HCT116 (cell line): ENCODE results near the gene CMC2. TPM values are rescaled to one million over a fixed set of nuclear protein-coding genes. Genes with fewer than 3 reads are reported as not detected.

ENCODE experiments used
- ATAC-seq: fragments of 200-7000 bp; cut with Tn5 transposase; 2 replicates; pipeline ENCODE4 v1.9.1; 2020; ENCODE audit warnings: mild to moderate bottlenecking, moderate library complexity
- BruUV-seq: library from RNA; stranded (reverse); fragments of 400-500 nt; replicated peaks from 2 replicates; lab custom pipeline; 2021; lab: Mats Ljungman, UMichigan
- CTCF ChIA-PET: fragments of 300-600 bp; sonication (Branson Sonifier 250); formaldehyde crosslinking; loops from one replicate; lab custom pipeline; 2021; ENCODE audit warnings: antibody characterized with exemption; lab: Charles Lee
- POLR2A ChIA-PET: fragments of 300-600, 350-600 bp; sonication (Branson Sonifier 250); formaldehyde crosslinking; loops from one replicate; lab custom pipeline; 2021; ENCODE audit warnings: antibody characterized with exemption; lab: Charles Lee
- RAD21 ChIA-PET, 2 experiments: fragments of 300-600 bp; sonication (Branson Sonifier 250); formaldehyde crosslinking; loops; one replicate each; lab custom pipeline; 2023; ENCODE audit warnings: low total read pairs in 2 of 2; ENCODE audit not compliant: uncharacterized antibody in 2 of 2, unreplicated experiment in 2 of 2, low non-redundant PET in 1 of 2; lab: Charles Lee
- DNase-seq: peaks from one replicate; pipeline ENCODE4 v3.0.0-alpha.2; 2010; ENCODE audit warnings: low read depth, low spot score
- H2AFZ ChIP-seq: fragments of 200-600 bp; shearing (Covaris generic), sonication (generic); 2 replicates; pipeline ENCODE4 v1.6.1; 2017; ENCODE audit warnings: low read depth, mixed run types, mixed read lengths, antibody characterized with exemption, low read length; ENCODE audit not compliant: poor library complexity, severe bottlenecking
- H3K27ac ChIP-seq: 2 replicates; pipeline ENCODE4 v1.5.1; 2012; ENCODE audit warnings: low read depth, low read length
- H3K27me3 ChIP-seq: fragments of 200-600 bp; sonication (generic); 2 replicates; pipeline ENCODE4 v1.6.1; 2016; ENCODE audit warnings: mixed run types, low read length, mixed read lengths; ENCODE audit not compliant: insufficient read depth
- H3K36me3 ChIP-seq, 2 experiments: fragments of 200-500 bp in 1 of 2; fragments of 200-600 bp in 1 of 2; sonication (Bioruptor generic) in 1 of 2; sonication (generic) in 1 of 2; 2 replicates each; pipeline versions ENCODE4 v1.5.1 to v1.6.1; 2014 to 2016; ENCODE audit warnings: low read length in 2 of 2, inconsistent platforms in 1 of 2, mixed read lengths in 1 of 2, mixed run types in 1 of 2; ENCODE audit not compliant: insufficient read depth in 2 of 2, control insufficient read depth in 1 of 2
- H3K4me1 ChIP-seq, 2 experiments: fragments of 200-600 bp in 1 of 2; sonication (generic) in 1 of 2; 2 replicates each; pipeline versions ENCODE4 v1.5.1 to v1.6.1; 2012 to 2017; ENCODE audit warnings: low read length in 2 of 2, inconsistent platforms in 1 of 2, mild to moderate bottlenecking in 1 of 2, mixed read lengths in 1 of 2, mixed run types in 1 of 2, moderate library complexity in 1 of 2; ENCODE audit not compliant: insufficient read depth in 2 of 2, control insufficient read depth in 1 of 2
- H3K4me2 ChIP-seq: fragments of 200-600 bp; sonication (generic); 2 replicates; pipeline ENCODE4 v1.6.1; 2017; ENCODE audit warnings: mixed run types, low read length, mixed read lengths
- H3K4me3 ChIP-seq, 2 experiments: fragments of 200-600 bp in 1 of 2; sonication (generic) in 1 of 2; replicated peaks in 1 of 2; 2 replicates each; pipeline ENCODE4 v1.5.1; 2011 to 2016; ENCODE audit warnings: low read length in 2 of 2, control low read depth in 1 of 2, low read depth in 1 of 2, mild to moderate bottlenecking in 1 of 2, mixed read lengths in 1 of 2, mixed run types in 1 of 2
- H3K79me2 ChIP-seq: fragments of 200-600 bp; sonication (generic); 2 replicates; pipeline ENCODE4 v1.6.1; 2017; ENCODE audit warnings: mild to moderate bottlenecking, mixed run types, low read length, moderate library complexity, mixed read lengths; ENCODE audit not compliant: insufficient read depth
- H3K9ac ChIP-seq: fragments of 200-600 bp; sonication (generic); 2 replicates; pipeline ENCODE4 v1.6.1; 2016; ENCODE audit warnings: low read length, mixed read lengths
- H3K9me2 ChIP-seq: fragments of 200-600 bp; sonication (generic), shearing (Covaris generic); 2 replicates; pipeline ENCODE4 v1.6.1; 2017; ENCODE audit warnings: mixed run types, mild to moderate bottlenecking, moderate library complexity; ENCODE audit not compliant: insufficient read depth
- H3K9me3 ChIP-seq, 2 experiments: fragments of 200-500 bp in 1 of 2; fragments of 200-600 bp in 1 of 2; sonication (Bioruptor generic) in 1 of 2; sonication (generic) in 1 of 2; 2 replicates each; pipeline ENCODE4 v1.6.1; 2014 to 2017; ENCODE audit warnings: low read length in 2 of 2, mixed read lengths in 2 of 2, inconsistent platforms in 1 of 2, low read depth in 1 of 2, mild to moderate bottlenecking in 1 of 2, mixed run types in 1 of 2, moderate library complexity in 1 of 2; ENCODE audit not compliant: control insufficient read depth in 1 of 2, insufficient read depth in 1 of 2
- H4K20me1 ChIP-seq: fragments of 200-600 bp; sonication (generic), shearing (Covaris generic); 2 replicates; pipeline ENCODE4 v1.6.1; 2017; ENCODE audit warnings: mixed run types, mild to moderate bottlenecking, moderate library complexity; ENCODE audit not compliant: insufficient read depth
- CEBPB ChIP-seq: IDR thresholded peaks from 2 replicates; pipeline ENCODE4 v1.6.1; 2012; ENCODE audit warnings: low read depth
- CTCF ChIP-seq, 3 experiments: fragments of 200-600 bp in 1 of 3; sonication (generic) in 1 of 3; IDR thresholded peaks in 2 of 3; conservative IDR thresholded peaks in 1 of 3; 2 replicates each; pipeline ENCODE4 v1.5.1; 2012 to 2017; ENCODE audit warnings: low read depth in 2 of 3, low read length in 2 of 3, antibody characterized with exemption in 1 of 3, borderline replicate concordance in 1 of 3, control low read depth in 1 of 3, mild to moderate bottlenecking in 1 of 3, mixed read lengths in 1 of 3, mixed run types in 1 of 3, moderate library complexity in 1 of 3; ENCODE audit not compliant: insufficient read depth in 1 of 3
- ELF1 ChIP-seq: IDR thresholded peaks from 2 replicates; pipeline ENCODE4 v1.6.1; 2012; ENCODE audit warnings: low read depth, borderline replicate concordance
- EZH2 ChIP-seq: fragments of 200-600 bp; sonication (generic); IDR thresholded peaks from 2 replicates; pipeline ENCODE4 v1.6.1; 2017; ENCODE audit warnings: antibody characterized with exemption, mixed run types
- MAX ChIP-seq: IDR thresholded peaks from 2 replicates; pipeline ENCODE4 v1.6.1; 2012
- POLR2A ChIP-seq: IDR thresholded peaks from 2 replicates; pipeline ENCODE4 v1.7.0; 2011; ENCODE audit warnings: borderline replicate concordance; ENCODE audit not compliant: insufficient read depth, insufficient read length; ENCODE audit errors: extremely low read depth
- POLR2AphosphoS5 ChIP-seq: IDR thresholded peaks from 2 replicates; pipeline ENCODE4 v1.6.1; 2011; ENCODE audit warnings: mild to moderate bottlenecking, low read depth, low read length, moderate library complexity
- RAD21 ChIP-seq: IDR thresholded peaks from 2 replicates; pipeline ENCODE4 v1.6.1; 2012; ENCODE audit warnings: low read depth, mild to moderate bottlenecking
- SP1 ChIP-seq: IDR thresholded peaks from 2 replicates; pipeline ENCODE4 v1.6.1; 2012; ENCODE audit warnings: low read depth
- ZFX ChIP-seq: fragments of 450-650 bp; IDR thresholded peaks from 2 replicates; pipeline ENCODE4 v1.6.1; 2017
- intact Hi-C: fragments of 100-400 bp; cut with micrococcal nuclease; formaldehyde crosslinking; loops from 2 replicates; pipeline ENCODE4 v1.10.0; 2022
- total RNA-seq: library from RNA; stranded (reverse); gene quantifications from one replicate; pipeline ENCODE4 v1.2.1, GENCODE V29; 2021; ENCODE audit not compliant: unreplicated experiment
- TF ChIP-seq, protein P1 (sequence below): IDR thresholded peaks from 2 replicates; pipeline ENCODE4 v1.6.1; 2012

The CMC2 gene
- total RNA-seq, 1 experiment from 2014 or later, result 119 TPM

- CTCF ChIA-PET, result interaction anchor here (1.0 kb wide), 1 partner anchor 13 kb away, joined by 3 read pairs; no protein-coding TSS in a partner anchor
Observed at GRCh38 chr16:80990978-80991377, 15.7 kb downstream of the CMC2 start.

More at GRCh38 chr16:80990978-80991377, 15.7 kb downstream of the CMC2 start:
- intact Hi-C loops, result no loop called here
- ATAC-seq (no peak), DNase-seq (no peak)
- ChIA-PET POLR2A (no interaction called here), RAD21 (no interaction called here)
- Histone ChIP-seq H3K4me2 (no peak overlapping the region), H4K20me1 (no peaks in the 10 kb centered on the region), H3K27ac (no peak overlapping the region), H3K9ac (no peak overlapping the region), H3K4me1 (peaks cover 7 to 19% of the 10 kb centered on the region in 2 experiments; a peak in 3 of 4 replicates), H3K36me3 (peaks cover 0 to 6% of the 10 kb centered on the region in 2 experiments; a peak in 2 of 4 replicates), H3K9me2 (no peaks in the 10 kb centered on the region), H3K27me3 (no peaks in the 10 kb centered on the region), H3K79me2 (peaks cover 94% of the 10 kb centered on the region), H3K4me3 (no peak overlapping the region), H2AFZ (no peak overlapping the region), H3K9me3 (no peaks in the 10 kb centered on the region)
- TF ChIP-seq, protein P1, sequence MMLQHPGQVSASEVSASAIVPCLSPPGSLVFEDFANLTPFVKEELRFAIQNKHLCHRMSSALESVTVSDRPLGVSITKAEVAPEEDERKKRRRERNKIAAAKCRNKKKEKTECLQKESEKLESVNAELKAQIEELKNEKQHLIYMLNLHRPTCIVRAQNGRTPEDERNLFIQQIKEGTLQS, result no peak
- TF ChIP-seq SP1 (no peak), CEBPB (no peak), MAX (no peak), RAD21 (no peak), EZH2 (no peak), ELF1 (no peak), POLR2AphosphoS5 (no peak), CTCF (IDR thresholded peaks at IDR 0.05 in 2 of 3, conservative IDR thresholded peaks at IDR 0.05 in 1 of 3; ENCODE audit: borderline replicate concordance in 1 of 3, insufficient read depth in 1 of 3, low read depth in 2 of 3, low read length in 2 of 3) (no peak), POLR2A (no peak), ZFX (no peak)
- no TSS peak for BruUV-seq
